HCT116 (cell line): ENCODE results near the gene THG1L. TPM values are rescaled to one million over a fixed set of nuclear protein-coding genes. Genes with fewer than 3 reads are reported as not detected.

Source experiments
- ATAC-seq: fragments of 200-7000 bp; cut with Tn5 transposase; 2 replicates; pipeline ENCODE4 v1.9.1; 2020; ENCODE audit warnings: mild to moderate bottlenecking, moderate library complexity
- BruUV-seq: library from RNA; stranded (reverse); fragments of 400-500 nt; replicated peaks from 2 replicates; lab custom pipeline; 2021; lab: Mats Ljungman, UMichigan
- CTCF ChIA-PET: fragments of 300-600 bp; sonication (Branson Sonifier 250); formaldehyde crosslinking; loops from one replicate; lab custom pipeline; 2021; ENCODE audit warnings: antibody characterized with exemption; lab: Charles Lee
- POLR2A ChIA-PET: fragments of 300-600, 350-600 bp; sonication (Branson Sonifier 250); formaldehyde crosslinking; loops from one replicate; lab custom pipeline; 2021; ENCODE audit warnings: antibody characterized with exemption; lab: Charles Lee
- RAD21 ChIA-PET, 2 experiments: fragments of 300-600 bp; sonication (Branson Sonifier 250); formaldehyde crosslinking; loops; one replicate each; lab custom pipeline; 2023; ENCODE audit warnings: low total read pairs in 2 of 2; ENCODE audit not compliant: uncharacterized antibody in 2 of 2, unreplicated experiment in 2 of 2, low non-redundant PET in 1 of 2; lab: Charles Lee
- DNase-seq: peaks from one replicate; pipeline ENCODE4 v3.0.0-alpha.2; 2010; ENCODE audit warnings: low read depth, low spot score
- H2AFZ ChIP-seq: fragments of 200-600 bp; shearing (Covaris generic), sonication (generic); 2 replicates; pipeline ENCODE4 v1.6.1; 2017; ENCODE audit warnings: low read depth, mixed run types, mixed read lengths, antibody characterized with exemption, low read length; ENCODE audit not compliant: poor library complexity, severe bottlenecking
- H3K27ac ChIP-seq: 2 replicates; pipeline ENCODE4 v1.5.1; 2012; ENCODE audit warnings: low read depth, low read length
- H3K27me3 ChIP-seq: fragments of 200-600 bp; sonication (generic); 2 replicates; pipeline ENCODE4 v1.6.1; 2016; ENCODE audit warnings: mixed run types, low read length, mixed read lengths; ENCODE audit not compliant: insufficient read depth
- H3K36me3 ChIP-seq, 2 experiments: fragments of 200-500 bp in 1 of 2; fragments of 200-600 bp in 1 of 2; sonication (Bioruptor generic) in 1 of 2; sonication (generic) in 1 of 2; 2 replicates each; pipeline versions ENCODE4 v1.5.1 to v1.6.1; 2014 to 2016; ENCODE audit warnings: low read length in 2 of 2, inconsistent platforms in 1 of 2, mixed read lengths in 1 of 2, mixed run types in 1 of 2; ENCODE audit not compliant: insufficient read depth in 2 of 2, control insufficient read depth in 1 of 2
- H3K4me1 ChIP-seq, 2 experiments: fragments of 200-600 bp in 1 of 2; sonication (generic) in 1 of 2; 2 replicates each; pipeline versions ENCODE4 v1.5.1 to v1.6.1; 2012 to 2017; ENCODE audit warnings: low read length in 2 of 2, inconsistent platforms in 1 of 2, mild to moderate bottlenecking in 1 of 2, mixed read lengths in 1 of 2, mixed run types in 1 of 2, moderate library complexity in 1 of 2; ENCODE audit not compliant: insufficient read depth in 2 of 2, control insufficient read depth in 1 of 2
- H3K4me2 ChIP-seq: fragments of 200-600 bp; sonication (generic); 2 replicates; pipeline ENCODE4 v1.6.1; 2017; ENCODE audit warnings: mixed run types, low read length, mixed read lengths
- H3K4me3 ChIP-seq, 2 experiments: fragments of 200-600 bp in 1 of 2; sonication (generic) in 1 of 2; replicated peaks in 1 of 2; 2 replicates each; pipeline ENCODE4 v1.5.1; 2011 to 2016; ENCODE audit warnings: low read length in 2 of 2, control low read depth in 1 of 2, low read depth in 1 of 2, mild to moderate bottlenecking in 1 of 2, mixed read lengths in 1 of 2, mixed run types in 1 of 2
- H3K79me2 ChIP-seq: fragments of 200-600 bp; sonication (generic); 2 replicates; pipeline ENCODE4 v1.6.1; 2017; ENCODE audit warnings: mild to moderate bottlenecking, mixed run types, low read length, moderate library complexity, mixed read lengths; ENCODE audit not compliant: insufficient read depth
- H3K9ac ChIP-seq: fragments of 200-600 bp; sonication (generic); 2 replicates; pipeline ENCODE4 v1.6.1; 2016; ENCODE audit warnings: low read length, mixed read lengths
- H3K9me2 ChIP-seq: fragments of 200-600 bp; sonication (generic), shearing (Covaris generic); 2 replicates; pipeline ENCODE4 v1.6.1; 2017; ENCODE audit warnings: mixed run types, mild to moderate bottlenecking, moderate library complexity; ENCODE audit not compliant: insufficient read depth
- H3K9me3 ChIP-seq, 2 experiments: fragments of 200-500 bp in 1 of 2; fragments of 200-600 bp in 1 of 2; sonication (Bioruptor generic) in 1 of 2; sonication (generic) in 1 of 2; 2 replicates each; pipeline ENCODE4 v1.6.1; 2014 to 2017; ENCODE audit warnings: low read length in 2 of 2, mixed read lengths in 2 of 2, inconsistent platforms in 1 of 2, low read depth in 1 of 2, mild to moderate bottlenecking in 1 of 2, mixed run types in 1 of 2, moderate library complexity in 1 of 2; ENCODE audit not compliant: control insufficient read depth in 1 of 2, insufficient read depth in 1 of 2
- H4K20me1 ChIP-seq: fragments of 200-600 bp; sonication (generic), shearing (Covaris generic); 2 replicates; pipeline ENCODE4 v1.6.1; 2017; ENCODE audit warnings: mixed run types, mild to moderate bottlenecking, moderate library complexity; ENCODE audit not compliant: insufficient read depth
- CEBPB ChIP-seq: IDR thresholded peaks from 2 replicates; pipeline ENCODE4 v1.6.1; 2012; ENCODE audit warnings: low read depth
- EGR1 ChIP-seq: IDR thresholded peaks from 2 replicates; pipeline ENCODE4 v1.6.1; 2012; ENCODE audit warnings: low read depth
- ELF1 ChIP-seq: IDR thresholded peaks from 2 replicates; pipeline ENCODE4 v1.6.1; 2012; ENCODE audit warnings: low read depth, borderline replicate concordance
- FOSL1 ChIP-seq: IDR thresholded peaks from 2 replicates; pipeline ENCODE4 v1.6.1; 2012; ENCODE audit warnings: low read depth
- JUND ChIP-seq: IDR thresholded peaks from 2 replicates; pipeline ENCODE4 v1.6.1; 2012
- MAX ChIP-seq: IDR thresholded peaks from 2 replicates; pipeline ENCODE4 v1.6.1; 2012
- POLR2AphosphoS5 ChIP-seq: IDR thresholded peaks from 2 replicates; pipeline ENCODE4 v1.6.1; 2011; ENCODE audit warnings: mild to moderate bottlenecking, low read depth, low read length, moderate library complexity
- REST ChIP-seq: IDR thresholded peaks from 2 replicates; pipeline ENCODE4 v1.6.1; 2012; ENCODE audit warnings: low read depth
- SP1 ChIP-seq: IDR thresholded peaks from 2 replicates; pipeline ENCODE4 v1.6.1; 2012; ENCODE audit warnings: low read depth
- SRF ChIP-seq: IDR thresholded peaks from 2 replicates; pipeline ENCODE4 v1.6.1; 2012; ENCODE audit warnings: low read depth
- TCF7L2 ChIP-seq: IDR thresholded peaks from 2 replicates; pipeline ENCODE4 v1.7.0; 2011; ENCODE audit warnings: borderline replicate concordance, inconsistent platforms; ENCODE audit not compliant: insufficient read depth, insufficient read length; ENCODE audit errors: extremely low read depth
- YY1 ChIP-seq: IDR thresholded peaks from 2 replicates; pipeline ENCODE4 v1.6.1; 2011; ENCODE audit warnings: low read length, low read depth, moderate library complexity, mild to moderate bottlenecking; ENCODE audit not compliant: insufficient replicate concordance; ENCODE audit errors: extremely low read depth
- ZBTB33 ChIP-seq: IDR thresholded peaks from 2 replicates; pipeline ENCODE4 v1.6.1; 2011; ENCODE audit warnings: mild to moderate bottlenecking, low read length, moderate library complexity; ENCODE audit not compliant: insufficient replicate concordance; ENCODE audit errors: extremely low read depth
- ZFX ChIP-seq: fragments of 450-650 bp; IDR thresholded peaks from 2 replicates; pipeline ENCODE4 v1.6.1; 2017
- intact Hi-C: fragments of 100-400 bp; cut with micrococcal nuclease; formaldehyde crosslinking; loops from 2 replicates; pipeline ENCODE4 v1.10.0; 2022
- total RNA-seq: library from RNA; stranded (reverse); gene quantifications from one replicate; pipeline ENCODE4 v1.2.1, GENCODE V29; 2021; ENCODE audit not compliant: unreplicated experiment

THG1L gene
- total RNA-seq, 1 experiment from 2014 or later: 33.9 TPM

GRCh38 chr5:157756122-157756521 is 24.9 kb downstream of the THG1L start:
- no peak for TF ChIP-seq REST
- no peak for TF ChIP-seq TCF7L2
- no peak for TF ChIP-seq JUND
- no peak for TF ChIP-seq SP1
- no peak for TF ChIP-seq POLR2AphosphoS5
- TF ChIP-seq ZBTB33: no peak
- TF ChIP-seq ZFX: no peak
- no peak for TF ChIP-seq CEBPB
- TF ChIP-seq SRF: no peak
- TF ChIP-seq ELF1: no peak
- no peak for TF ChIP-seq EGR1
- TF ChIP-seq FOSL1: no peak
- no peak for TF ChIP-seq MAX
- TF ChIP-seq YY1: no peak
- Histone ChIP-seq H3K4me1 (no peaks in the 10 kb centered on the region), H3K9me3 (no peaks in the 10 kb centered on the region), H2AFZ (no peak overlapping the region), H3K9me2 (no peaks in the 10 kb centered on the region), H3K27ac (no peak overlapping the region), H4K20me1 (no peaks in the 10 kb centered on the region), H3K9ac (no peak overlapping the region), H3K4me2 (no peak overlapping the region), H3K27me3 (no peaks in the 10 kb centered on the region), H3K4me3 (no peak overlapping the region), H3K36me3 (peaks cover 11 to 18% of the 10 kb centered on the region in 2 experiments; a peak in 2 of 4 replicates), H3K79me2 (no peaks in the 10 kb centered on the region)
- BruUV-seq: no TSS peak
- intact Hi-C loops: no loop called here
- POLR2A ChIA-PET: no interaction called here
- ATAC-seq (no peak), DNase-seq (no peak)
- RAD21 ChIA-PET: no interaction called here
- CTCF ChIA-PET: no interaction called here
